CD4-positive, alpha-beta T cell treated with Interleukin-1 beta for 1 hour (primary cell): Measurements from ENCODE around the gene IL1A.

Source experiments
- DNase-seq, 2 donors: peaks; one replicate each; pipeline ENCODE4 v3.0.0-alpha.2; 2020 to 2022

The IL1A gene

GRCh38 chr2:112818094-112818902 lies 34.0 kb upstream of the IL1A start:
- no peak for DNase-seq

GRCh38 chr2:112817082-112817689 lies 32.9 kb upstream of the IL1A start:
- no peak for DNase-seq

GRCh38 chr2:112814278-112814677 lies 30.0 kb upstream of the IL1A start:
- no peak for DNase-seq

- no peak for DNase-seq
Observed at GRCh38 chr2:112813280-112813966, 29.1 kb upstream of the IL1A start.

GRCh38 chr2:112812318-112813267 lies 28.3 kb upstream of the IL1A start:
- DNase-seq, result no peak

- peak in 1 of 2 donors; percentile 57 for DNase-seq
Observed at GRCh38 chr2:112811841-112812306, 27.6 kb upstream of the IL1A start.

- DNase-seq, result no peak
Observed at GRCh38 chr2:112811276-112811831, 27.1 kb upstream of the IL1A start.

GRCh38 chr2:112809112-112809511 lies 24.8 kb upstream of the IL1A start:
- no peak for DNase-seq

- no peak for DNase-seq
Observed at GRCh38 chr2:112807233-112807807, 23.0 kb upstream of the IL1A start.

- no peak for DNase-seq
Observed at GRCh38 chr2:112805542-112805941, 21.2 kb upstream of the IL1A start.

GRCh38 chr2:112803691-112804521 lies 19.6 kb upstream of the IL1A start:
- DNase-seq, result no peak

GRCh38 chr2:112800881-112801583 lies 16.7 kb upstream of the IL1A start:
- no peak for DNase-seq

GRCh38 chr2:112798979-112799975 lies 15.0 kb upstream of the IL1A start:
- peak in 1 of 2 donors; percentile 48 for DNase-seq

GRCh38 chr2:112796486-112796885 lies 12.2 kb upstream of the IL1A start:
- DNase-seq, result no peak

- peak in 1 of 2 donors; percentile 10 for DNase-seq
Observed at GRCh38 chr2:112795774-112796173, 11.5 kb upstream of the IL1A start.

- DNase-seq, result no peak
Observed at GRCh38 chr2:112794841-112795240, 10.5 kb upstream of the IL1A start.

GRCh38 chr2:112794131-112794733 lies 9.9 kb upstream of the IL1A start:
- DNase-seq, result peak; percentile 33 to 77

- DNase-seq, result peak in 1 of 2 donors; percentile 43
Observed at GRCh38 chr2:112793449-112793978, 9.2 kb upstream of the IL1A start.
